HG02588 (cell line): ENCODE data around the gene SEL1L.
"Not testable (repeated sequence)": the region's sequence is repeated elsewhere in the genome, so short reads cannot be mapped to it uniquely, and the experiment has no call there.

Source experiments
- ATAC-seq: cut with Tn5 transposase; IDR thresholded peaks from one replicate; pipeline ENCODE4 v1.9.1; 2021; ENCODE audit warnings: mild to moderate bottlenecking, moderate library complexity; ENCODE audit not compliant: unreplicated experiment

SEL1L gene

DNA sequence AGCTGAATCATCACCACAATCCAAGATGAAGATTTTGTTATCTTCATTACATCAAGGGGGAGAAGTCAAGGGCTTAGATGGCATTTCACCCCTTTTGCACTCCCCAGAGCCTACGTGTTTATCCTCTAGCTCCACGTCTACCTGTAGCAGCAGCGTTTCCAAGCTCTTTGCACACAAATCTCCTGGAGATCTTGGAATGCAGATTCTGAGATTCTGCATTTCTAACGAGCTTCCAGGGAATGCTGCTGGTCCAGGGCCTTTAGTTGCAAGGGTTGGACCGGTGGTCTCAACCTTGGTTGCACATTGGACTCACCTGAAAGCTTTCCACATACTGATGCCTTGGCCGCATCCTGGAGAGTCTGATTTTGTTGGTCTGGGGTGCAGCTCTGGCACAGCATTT is 84.1 kb downstream of the SEL1L start:
- ATAC-seq, result no peak

DNA sequence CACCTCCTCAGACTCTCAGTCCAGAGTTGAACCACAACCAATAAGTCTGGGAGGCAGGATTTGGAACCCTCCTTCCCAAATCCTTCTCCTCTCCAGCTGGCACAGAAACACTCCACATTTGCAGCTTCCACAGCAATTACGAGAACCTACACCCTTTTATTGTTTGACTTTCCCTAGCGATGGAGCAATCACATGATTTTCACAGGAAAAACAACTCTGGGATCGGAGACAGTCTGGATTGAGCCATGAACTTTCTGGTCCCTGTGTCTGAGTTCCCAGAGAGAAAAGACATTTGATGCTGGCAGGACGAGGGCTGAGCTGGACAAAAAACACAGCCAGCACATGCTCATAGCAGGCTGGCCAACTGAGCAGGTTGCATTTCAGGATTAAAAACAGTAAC is 84.5 kb downstream of the SEL1L start:
- ATAC-seq, result no peak

DNA sequence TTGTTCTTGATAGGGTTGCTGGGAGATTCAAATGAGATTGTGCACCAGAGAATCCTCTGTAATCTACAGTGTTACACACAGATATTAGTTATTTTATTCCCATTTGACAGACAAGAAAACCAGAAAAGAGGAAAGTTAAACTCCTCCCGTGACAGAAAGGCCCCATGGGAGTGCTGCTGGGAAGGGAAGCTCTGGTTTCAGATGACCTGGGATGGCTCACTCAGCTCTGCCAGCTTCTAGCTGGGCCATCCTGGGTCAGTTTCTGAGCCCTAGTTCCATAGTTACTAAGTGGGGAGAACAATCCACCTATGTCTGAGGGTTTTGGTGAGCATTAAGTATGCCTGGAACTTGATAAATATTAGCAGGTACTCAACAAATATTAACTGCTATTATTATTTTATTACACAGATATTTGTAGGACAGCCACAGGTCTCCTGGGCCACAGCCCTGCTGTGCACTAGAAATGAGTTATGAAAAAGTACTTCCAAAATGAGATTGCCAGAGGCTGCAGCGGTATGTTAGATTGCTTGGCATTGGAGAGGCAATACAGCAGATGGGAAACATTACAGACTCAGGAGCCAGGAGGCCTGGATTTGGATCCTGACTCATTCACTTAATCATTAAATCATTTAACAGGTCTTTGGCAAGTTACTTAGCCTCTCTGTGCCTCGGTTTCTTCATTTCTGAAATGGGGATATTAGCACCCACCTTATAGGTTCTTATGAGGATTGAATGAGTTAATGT is 86.5 kb downstream of the SEL1L start:
- no peak for ATAC-seq

DNA sequence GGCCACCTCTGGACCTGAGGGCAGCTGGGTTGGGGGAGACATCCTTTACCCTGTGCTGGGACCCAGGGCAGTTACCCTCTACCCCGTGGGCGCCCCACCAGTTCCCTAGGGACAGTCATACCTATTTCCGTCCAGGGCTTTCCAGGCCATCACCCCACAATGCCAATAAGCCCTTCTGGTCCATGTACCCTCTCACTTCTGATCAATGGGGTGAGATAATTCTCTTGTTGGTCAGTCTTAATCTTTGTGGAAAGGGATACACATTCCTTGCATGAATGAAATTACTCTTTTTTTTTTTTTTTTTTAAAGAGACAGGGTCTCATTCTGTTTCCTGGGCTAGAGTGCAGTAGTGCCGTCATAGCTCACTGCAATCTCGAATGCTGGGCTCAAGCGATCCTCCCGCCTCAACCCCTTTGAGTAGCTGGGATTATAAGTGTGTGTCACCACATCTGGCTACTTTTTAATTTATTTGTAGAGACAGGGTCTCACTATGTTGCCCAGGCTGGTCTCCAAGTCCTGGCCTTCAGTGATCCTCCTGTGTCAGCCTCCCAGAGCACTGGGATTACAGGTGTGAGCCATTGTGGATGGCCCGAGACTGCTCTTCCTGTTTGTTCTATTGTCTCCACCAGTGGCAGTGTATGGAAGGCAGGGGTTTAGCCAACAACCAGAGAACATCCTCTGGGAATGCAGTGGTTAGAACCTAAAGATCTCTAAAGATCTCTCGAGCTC is 87.2 kb downstream of the SEL1L start:
- no peak for ATAC-seq

DNA sequence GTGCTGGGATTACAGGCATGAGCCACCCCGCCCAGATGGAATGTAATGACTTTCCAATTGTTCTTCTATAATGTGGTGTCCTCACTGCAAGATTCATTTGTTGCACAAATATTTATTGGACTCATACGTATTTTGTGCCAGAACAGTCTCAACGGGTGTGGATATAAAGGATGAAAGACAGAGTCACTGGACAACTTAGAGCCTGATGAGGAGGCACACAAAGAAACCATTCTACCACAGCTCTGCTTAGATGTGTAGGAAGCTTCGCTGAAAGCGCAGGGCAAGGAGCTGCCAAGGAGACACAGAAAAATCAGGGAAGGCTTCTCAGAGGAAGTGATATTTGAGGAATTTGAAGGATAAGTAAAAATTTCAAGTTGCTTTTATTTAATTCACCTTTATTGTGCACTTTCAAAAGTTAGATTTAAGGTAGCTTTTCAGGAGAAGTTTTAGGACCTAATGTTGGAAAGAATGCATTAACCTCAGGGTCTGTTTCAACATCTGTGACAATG is 92.0 kb downstream of the SEL1L start:
- no peak for ATAC-seq

DNA sequence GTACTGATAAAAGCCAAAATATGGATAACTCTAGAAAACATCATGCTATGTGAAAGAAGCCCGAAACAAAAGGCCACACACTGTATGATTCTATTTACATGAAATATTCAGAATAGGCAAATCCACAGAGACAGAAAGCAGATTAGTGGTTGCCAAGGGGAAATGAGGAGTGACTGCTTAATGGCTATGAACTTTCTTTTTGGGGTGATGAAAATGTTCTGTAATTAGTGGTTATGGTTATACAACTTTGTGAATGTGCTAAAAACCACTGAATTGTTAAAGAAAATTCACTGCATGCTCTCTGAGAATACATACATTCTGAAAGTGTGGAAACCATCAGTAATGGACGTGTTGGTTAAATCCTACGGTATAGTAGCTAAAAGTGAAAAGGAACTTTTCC is 93.6 kb downstream of the SEL1L start:
- ATAC-seq, result no peak

DNA sequence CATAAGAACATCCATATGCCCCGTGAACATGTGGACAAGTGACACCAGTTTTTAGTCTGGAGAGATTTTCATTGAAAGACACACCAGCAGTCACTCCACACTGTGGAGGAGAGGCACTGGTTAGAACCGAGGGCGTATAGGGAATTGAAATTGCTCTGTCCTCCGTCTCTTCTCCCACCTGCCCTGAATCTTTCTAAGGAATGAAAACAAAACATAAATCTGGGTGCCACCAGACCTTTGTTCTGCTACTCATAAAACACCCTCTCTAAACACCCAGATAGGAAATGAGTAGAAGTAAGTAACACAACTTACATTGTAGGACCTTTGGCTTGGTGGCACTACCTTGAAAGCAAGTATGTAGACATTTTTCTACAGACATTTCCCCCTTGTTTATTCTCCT is 96.4 kb downstream of the SEL1L start:
- ATAC-seq, result no peak

DNA sequence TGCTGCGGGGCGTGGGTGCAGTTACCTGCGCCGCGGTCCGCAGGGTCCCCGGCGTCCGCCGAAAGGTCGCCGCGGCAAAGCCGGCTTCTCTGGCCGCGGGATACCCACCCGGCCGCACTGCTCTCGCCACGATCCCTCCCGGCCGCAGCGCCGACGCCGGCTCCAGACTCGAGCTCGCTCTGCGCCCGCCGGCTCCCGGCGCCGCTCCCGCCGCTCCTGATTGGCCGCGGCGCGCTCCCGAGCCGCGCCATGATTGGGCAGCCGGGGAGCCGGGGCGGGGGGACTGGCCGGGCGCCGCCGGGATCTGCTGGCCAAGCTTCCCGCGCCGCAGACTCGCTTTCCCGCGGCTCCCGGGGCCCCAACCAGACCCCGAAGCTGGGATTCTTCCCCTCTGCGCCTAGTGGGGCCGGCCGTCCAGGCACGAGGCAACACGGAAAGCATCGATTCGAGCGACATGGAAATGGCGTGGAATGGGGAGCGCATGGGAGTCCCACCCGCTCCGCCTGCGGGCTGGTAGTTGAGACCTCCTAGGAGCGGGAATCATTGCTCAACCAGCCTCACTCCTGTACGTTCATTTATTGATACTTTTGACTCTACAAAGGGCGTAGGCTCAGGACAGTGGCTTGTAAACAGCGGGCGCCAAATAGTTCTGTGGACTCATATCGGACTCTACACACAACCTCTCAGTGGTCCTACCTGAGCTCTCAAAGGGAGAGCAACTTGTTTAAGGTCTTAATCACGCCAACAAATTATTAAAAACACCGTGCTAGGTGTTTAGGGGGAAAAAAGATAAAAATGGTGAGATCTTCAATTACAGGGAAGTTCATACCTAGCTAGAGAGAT is 97.1 kb downstream of the SEL1L start:
- peak; percentile 87 for ATAC-seq

DNA sequence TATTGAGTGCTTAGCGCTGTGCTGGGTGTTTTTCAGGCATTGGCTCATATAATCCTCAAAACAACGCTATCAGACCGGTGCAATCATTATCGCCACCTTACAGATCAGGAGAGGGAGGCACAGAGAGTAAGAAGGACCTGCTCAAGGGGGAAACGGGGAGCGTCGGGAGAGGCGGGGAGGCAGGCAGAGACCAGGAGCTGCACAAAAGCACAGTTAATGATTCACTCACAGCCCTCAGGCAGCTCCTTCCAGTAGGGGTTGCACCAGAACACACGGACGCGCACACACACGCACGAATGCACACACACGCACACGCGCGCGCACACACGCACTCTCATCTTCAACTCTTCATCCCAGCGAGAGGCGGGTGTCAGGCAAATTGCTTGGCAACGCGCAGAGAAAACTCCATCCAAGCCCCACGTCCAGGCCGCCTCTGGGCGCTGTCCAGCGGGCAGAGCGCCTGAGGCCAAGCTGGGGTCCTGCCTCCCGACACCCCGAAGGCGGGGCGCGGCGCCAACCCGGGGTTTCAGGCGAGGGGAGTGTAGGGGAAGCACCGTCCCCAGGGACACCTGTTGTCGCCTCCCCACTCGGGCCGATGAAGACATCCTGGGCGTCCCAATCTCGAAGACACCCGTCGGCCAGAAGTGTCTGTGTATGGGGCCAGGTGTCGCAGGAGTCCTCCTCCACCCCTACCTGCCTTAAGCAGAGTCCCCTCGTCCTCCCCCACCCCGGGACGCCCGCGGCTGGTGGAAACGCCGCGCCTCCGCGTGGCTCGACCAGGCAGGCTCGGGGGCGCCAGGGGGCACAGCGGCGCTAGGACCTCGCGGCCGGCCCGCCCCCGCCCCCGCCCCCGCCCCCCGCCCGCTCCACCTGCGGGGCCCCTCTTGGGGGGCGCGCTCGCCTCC is 98.0 kb downstream of the SEL1L start:
- peak; percentile 45 for ATAC-seq

DNA sequence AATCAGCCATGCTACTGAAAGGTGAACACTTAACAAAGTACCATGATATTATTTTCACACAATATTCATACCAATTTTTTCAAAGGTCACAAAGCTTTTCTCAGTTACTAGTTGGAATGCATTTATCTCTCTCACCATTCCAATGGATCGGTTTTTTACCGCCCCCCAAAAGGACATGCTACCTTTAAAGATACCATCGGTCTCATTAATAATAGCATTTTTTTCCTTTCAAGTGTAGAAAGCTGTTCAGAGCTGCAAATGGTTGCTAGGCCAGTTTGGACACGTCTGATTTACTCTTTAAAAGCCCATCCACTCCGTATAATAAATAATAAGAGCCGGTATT is 98.6 kb downstream of the SEL1L start:
- no peak for ATAC-seq

DNA sequence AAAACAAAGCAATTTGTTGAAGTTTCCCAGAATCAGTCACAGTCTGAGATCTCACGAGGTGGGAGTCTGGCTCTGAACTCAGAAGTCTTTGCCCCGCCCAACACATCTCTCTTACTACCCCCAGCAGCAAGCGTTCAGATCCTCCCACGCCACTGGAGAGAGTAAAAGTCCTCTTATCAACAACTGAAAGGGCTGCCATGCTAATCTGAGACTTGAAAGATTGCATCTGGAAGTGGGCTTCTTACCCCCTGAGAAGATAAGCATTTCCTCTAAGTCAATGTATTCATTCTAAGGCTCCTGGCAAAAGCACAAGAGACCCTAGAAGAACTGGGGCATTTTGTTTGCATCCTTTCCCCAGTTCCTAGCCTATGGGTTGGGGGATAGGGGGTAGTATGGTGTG is 99.4 kb downstream of the SEL1L start:
- ATAC-seq, result no peak

DNA sequence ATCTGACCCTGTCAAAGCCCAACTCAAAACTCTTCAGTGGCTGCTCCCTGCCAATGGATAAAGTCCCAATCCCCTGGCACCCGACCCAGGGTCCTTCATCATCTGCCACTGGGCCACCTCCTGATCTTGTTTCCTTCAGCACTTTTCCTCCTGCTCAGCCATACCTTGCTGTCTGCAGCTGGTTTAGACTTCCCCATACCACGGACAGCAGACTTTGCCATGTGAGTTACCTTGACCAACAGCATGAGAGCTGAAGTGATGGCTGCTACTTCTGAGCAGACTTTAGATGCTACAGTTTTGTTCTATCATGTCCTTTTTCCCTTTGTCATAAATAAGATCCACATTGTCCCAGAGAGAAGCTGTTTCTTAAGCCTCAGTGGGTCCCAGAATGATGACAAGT is 100.3 kb downstream of the SEL1L start:
- ATAC-seq, result no peak

DNA sequence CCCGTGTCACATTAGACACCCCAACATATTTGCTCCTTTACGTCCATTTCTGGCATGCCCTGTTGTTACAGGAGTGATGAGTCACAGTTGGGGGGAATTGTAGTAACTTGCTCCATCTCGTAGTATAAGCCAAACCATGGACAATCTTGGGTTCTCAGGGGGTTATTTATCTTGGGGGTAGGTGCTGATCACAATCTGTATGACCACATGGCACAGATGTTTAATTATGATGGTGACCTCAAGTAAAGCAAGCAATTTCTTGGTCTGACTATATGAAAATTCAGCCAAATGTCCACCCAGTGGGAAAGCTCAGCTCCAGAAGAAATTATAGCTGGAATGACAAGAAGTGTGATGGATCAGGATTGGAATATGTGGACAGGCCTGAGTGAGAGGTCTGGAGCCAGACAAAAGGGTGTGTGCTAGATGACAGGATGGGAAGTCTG is 101.4 kb downstream of the SEL1L start:
- no peak for ATAC-seq

DNA sequence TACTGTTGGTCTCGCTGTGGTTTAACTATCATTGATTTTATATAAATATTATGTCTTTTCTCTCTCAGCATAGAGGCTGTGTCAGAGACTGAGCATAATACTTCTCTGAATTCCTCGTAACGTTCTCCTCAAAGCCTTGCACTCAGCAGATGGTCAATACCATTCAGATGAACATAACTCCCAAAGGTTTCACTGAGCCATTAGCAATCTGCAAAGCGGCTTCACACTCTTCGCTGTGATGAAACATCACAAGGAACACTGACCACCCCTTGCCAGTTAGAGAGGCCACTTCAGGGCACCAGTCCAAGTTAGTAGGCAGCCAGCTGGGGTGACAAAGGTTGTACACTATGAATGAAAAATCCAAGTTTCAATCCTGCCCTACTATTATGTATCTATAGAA is 103.4 kb downstream of the SEL1L start:
- no peak for ATAC-seq

DNA sequence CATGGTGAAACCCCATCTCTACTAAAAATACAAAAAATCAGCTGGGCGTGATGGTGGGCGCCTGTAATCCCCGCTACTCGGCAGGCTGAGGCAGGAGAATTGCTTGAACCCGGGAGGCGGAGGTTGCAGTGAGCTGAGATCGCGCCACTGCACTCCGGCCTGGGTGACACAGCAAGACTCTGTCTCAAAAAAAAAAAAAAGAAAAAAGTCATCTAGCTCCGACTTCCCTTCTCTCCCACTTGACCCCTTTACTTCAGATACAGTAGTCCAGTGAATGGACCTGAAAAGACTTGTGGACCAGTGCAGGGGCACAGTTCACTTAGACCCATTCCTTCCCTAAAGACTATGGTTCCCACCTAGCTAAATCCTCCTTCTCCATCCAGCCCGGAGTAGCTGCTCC is 103.9 kb downstream of the SEL1L start:
- not testable (repeated sequence) for ATAC-seq

DNA sequence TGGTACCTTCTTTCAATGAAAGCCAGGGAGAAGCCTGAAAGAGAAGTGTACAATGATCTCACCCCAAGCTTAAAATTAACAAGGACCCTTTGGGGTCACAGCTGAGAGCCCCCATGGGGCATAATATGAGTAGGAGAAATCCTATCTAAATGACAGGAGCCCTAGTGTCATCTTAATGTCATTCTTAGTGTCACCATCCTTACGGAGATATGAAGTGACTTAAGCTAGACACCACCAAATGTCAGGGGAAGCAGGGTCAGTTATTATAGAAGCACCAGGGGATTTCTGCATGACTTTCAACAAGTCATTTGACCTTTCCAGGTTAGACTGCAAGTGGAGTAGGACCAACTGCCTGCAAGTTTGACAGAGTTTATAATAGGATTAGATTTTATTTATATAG is 104.6 kb downstream of the SEL1L start:
- ATAC-seq, result no peak

DNA sequence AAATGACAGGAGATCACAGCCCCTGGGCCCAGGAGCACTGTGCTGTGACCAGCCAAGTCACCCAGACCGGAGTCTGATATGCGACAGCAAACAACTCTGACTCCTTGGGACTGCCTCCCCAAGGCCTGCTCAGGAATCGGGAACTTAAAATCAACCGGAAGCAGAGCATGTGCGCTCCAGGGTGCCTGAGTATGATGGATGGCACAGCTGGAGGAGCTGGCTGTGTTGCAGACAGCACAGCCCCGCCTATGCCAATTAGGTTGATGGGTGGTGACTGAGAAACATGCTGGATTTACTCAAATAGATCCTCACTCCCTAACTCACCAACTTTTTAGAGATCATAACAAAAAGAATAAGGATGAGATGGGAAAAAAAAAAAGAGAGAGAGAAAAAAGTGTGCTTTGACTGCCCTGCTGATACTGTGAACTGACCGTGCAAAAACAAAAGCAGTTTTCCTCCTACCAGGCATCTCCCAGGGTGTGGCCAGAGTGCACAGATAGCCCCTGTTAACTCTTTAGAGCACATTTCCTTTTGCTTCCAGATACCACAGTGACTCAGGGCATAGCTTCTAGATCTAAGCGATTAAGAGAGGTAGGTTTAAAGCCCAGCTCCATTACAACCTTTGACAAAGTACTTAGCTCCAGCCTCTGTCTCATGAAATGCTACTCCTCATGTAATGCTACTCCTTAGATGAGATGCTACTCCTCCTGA is 106.2 kb downstream of the SEL1L start:
- no peak for ATAC-seq

DNA sequence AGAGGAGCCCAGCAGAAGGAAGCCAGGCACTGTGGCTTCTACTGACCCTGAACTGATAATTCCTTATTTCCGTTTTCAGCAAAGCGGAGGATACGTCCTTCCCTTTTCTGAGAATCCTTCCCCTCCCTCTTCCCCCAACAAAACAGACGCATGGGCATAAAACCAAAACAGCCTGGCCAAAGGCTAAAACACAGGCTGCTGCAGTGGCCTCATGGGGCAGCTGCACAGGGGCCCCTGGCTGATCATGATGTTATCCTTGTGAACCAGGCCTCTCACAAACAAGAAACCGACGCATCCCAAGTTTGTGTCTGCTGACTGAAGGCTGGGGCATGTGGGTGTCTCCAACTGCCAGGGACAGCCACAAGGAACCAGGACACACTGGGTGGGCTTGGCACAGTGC is 110.1 kb downstream of the SEL1L start:
- no peak for ATAC-seq
